ENCODE measurements around the gene ERN1.

- no peak for TF ChIP-seq CTCF (IDR thresholded peaks at IDR 0.05)
- no peak for TF ChIP-seq POLR2A (IDR thresholded peaks at IDR 0.05)
Observed at GRCh38 chr17:64165347-64165746, 35.4 kb upstream of the ERN1 start.

Data from body of pancreas (tissue), 4 donors.